PC-9 (cell line): ENCODE measurements around the gene STK17A.

Source experiments
- EZH2 ChIP-seq: fragments of 200-600 bp; sonication (generic); IDR thresholded peaks from 2 replicates; pipeline ENCODE4 v1.8.0; 2017; ENCODE audit warnings: antibody characterized with exemption, low read depth
- TF ChIP-seq, protein P1 (sequence below): fragments of 200-600 bp; sonication (generic); conservative IDR thresholded peaks from 2 replicates; pipeline ENCODE4 v1.6.1; 2017; ENCODE audit warnings: mixed run types, antibody characterized with exemption, mild to moderate bottlenecking, moderate library complexity

DNA sequence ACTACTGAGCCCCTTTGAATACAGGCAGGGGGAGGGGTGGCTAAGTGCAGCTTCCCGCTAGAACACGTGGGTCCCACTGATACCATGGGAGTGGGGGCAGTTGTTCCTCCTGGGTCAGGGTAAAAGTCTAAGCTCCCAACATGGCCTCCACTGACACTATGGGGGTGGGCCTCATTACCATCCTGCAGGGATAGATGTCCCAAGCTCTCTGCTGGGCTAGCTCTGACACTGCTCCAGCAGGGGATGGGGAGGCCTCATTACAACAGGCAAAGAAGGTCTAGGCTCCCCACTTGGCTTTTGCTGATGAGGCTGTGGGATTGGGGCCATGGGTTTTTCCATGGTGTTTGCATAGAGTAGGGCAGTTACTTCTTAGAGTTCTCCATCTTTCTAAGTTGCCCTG, 51.5 kb downstream of the STK17A start:
- TF ChIP-seq, protein P1, sequence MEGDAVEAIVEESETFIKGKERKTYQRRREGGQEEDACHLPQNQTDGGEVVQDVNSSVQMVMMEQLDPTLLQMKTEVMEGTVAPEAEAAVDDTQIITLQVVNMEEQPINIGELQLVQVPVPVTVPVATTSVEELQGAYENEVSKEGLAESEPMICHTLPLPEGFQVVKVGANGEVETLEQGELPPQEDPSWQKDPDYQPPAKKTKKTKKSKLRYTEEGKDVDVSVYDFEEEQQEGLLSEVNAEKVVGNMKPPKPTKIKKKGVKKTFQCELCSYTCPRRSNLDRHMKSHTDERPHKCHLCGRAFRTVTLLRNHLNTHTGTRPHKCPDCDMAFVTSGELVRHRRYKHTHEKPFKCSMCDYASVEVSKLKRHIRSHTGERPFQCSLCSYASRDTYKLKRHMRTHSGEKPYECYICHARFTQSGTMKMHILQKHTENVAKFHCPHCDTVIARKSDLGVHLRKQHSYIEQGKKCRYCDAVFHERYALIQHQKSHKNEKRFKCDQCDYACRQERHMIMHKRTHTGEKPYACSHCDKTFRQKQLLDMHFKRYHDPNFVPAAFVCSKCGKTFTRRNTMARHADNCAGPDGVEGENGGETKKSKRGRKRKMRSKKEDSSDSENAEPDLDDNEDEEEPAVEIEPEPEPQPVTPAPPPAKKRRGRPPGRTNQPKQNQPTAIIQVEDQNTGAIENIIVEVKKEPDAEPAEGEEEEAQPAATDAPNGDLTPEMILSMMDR = no peak
- TF ChIP-seq EZH2 = no peak
